Endothelial cell of umbilical vein (primary cell): ENCODE results near the gene PCDHB15. TPM values are rescaled to one million over a fixed set of nuclear protein-coding genes. Genes with fewer than 3 reads are reported as not detected.
A peak's percentile ranks its signal among the peaks of the same experiment; 100 is the strongest.

Experiments used
- Bru-seq: library from RNA; stranded (reverse); fragments of 400-500 nt; gene quantifications from one replicate; lab custom pipeline; 2021; lab: Mats Ljungman, UMichigan
- BruChase-seq, 2 experiments: library from RNA; stranded (reverse); fragments of 400-500 nt; gene quantifications; one replicate each; lab custom pipeline; 2021; lab: Mats Ljungman, UMichigan
- BruUV-seq: library from RNA; stranded (reverse); fragments of 400-500 nt; replicated peaks from 2 replicates; lab custom pipeline; 2021; lab: Mats Ljungman, UMichigan
- CTCF ChIA-PET: fragments of 300-600, 350-600 bp; sonication (Branson Sonifier 250); formaldehyde crosslinking; loops from one replicate; lab custom pipeline; 2021; ENCODE audit warnings: antibody characterized with exemption, inconsistent platforms; lab: Charles Lee
- POLR2A ChIA-PET: fragments of 300-600, 350-600 bp; sonication (Branson Sonifier 250); formaldehyde crosslinking; loops from one replicate; lab custom pipeline; 2021; ENCODE audit warnings: antibody characterized with exemption, inconsistent platforms; lab: Charles Lee
- DNase-seq: peaks from one replicate; pipeline ENCODE4 v3.0.0-alpha.2; 2011; ENCODE audit warnings: low read depth, low spot score
- FAIRE-seq: peaks from 2 replicates; lab custom pipeline; 2011; peaks lifted over from hg19 to GRCh38; lab: Jason Lieb, UNC
- H2AFZ ChIP-seq: 2 replicates; pipeline ENCODE4 v1.6.0; 2012; ENCODE audit warnings: low read depth, low read length, control low read depth, inconsistent platforms
- H3K27ac ChIP-seq: 2 replicates; pipeline ENCODE4 v1.5.1; 2011; ENCODE audit warnings: low read depth, mild to moderate bottlenecking, control low read depth, low read length, moderate library complexity; ENCODE audit not compliant: insufficient read depth
- H3K27me3 ChIP-seq, 2 experiments: 2 replicates each; pipeline versions ENCODE4 v1.6.0 to v1.6.1; 2011; ENCODE audit warnings: low read length in 2 of 2, mixed read lengths in 1 of 2; ENCODE audit not compliant: control insufficient read depth in 2 of 2, insufficient read depth in 2 of 2
- H3K36me3 ChIP-seq, 2 experiments: 2 replicates in 1 of 2; 3 replicates in 1 of 2; pipeline ENCODE4 v1.5.1; 2011; ENCODE audit warnings: low read length in 2 of 2, mild to moderate bottlenecking in 1 of 2, moderate library complexity in 1 of 2; ENCODE audit not compliant: control insufficient read depth in 2 of 2, insufficient read depth in 2 of 2; ENCODE audit errors: extremely low read depth in 1 of 2
- H3K4me1 ChIP-seq: 3 replicates; pipeline ENCODE4 v1.5.1; 2011; ENCODE audit warnings: mild to moderate bottlenecking, low read length; ENCODE audit not compliant: control insufficient read depth, insufficient read depth; ENCODE audit errors: extremely low read depth
- H3K4me2 ChIP-seq: 2 replicates; pipeline ENCODE4 v1.6.1; 2011; ENCODE audit warnings: low read length, control low read depth, mixed read lengths; ENCODE audit not compliant: insufficient read depth
- H3K4me3 ChIP-seq, 3 experiments: fragments of 200-600 bp in 1 of 3; sonication (generic), shearing (Covaris generic) in 1 of 3; replicated peaks in 1 of 3; 2 replicates each; pipeline ENCODE4 v1.5.1; 2011 to 2016; ENCODE audit warnings: control low read depth in 3 of 3, low read length in 3 of 3, mild to moderate bottlenecking in 2 of 3, inconsistent platforms in 1 of 3, low read depth in 1 of 3, moderate library complexity in 1 of 3; ENCODE audit not compliant: insufficient read depth in 1 of 3
- H3K79me2 ChIP-seq: 2 replicates; pipeline ENCODE4 v1.6.0; 2012; ENCODE audit warnings: low read length, inconsistent platforms; ENCODE audit not compliant: control insufficient read depth, insufficient read depth
- H3K9ac ChIP-seq: replicated peaks from 2 replicates; pipeline ENCODE3; 2011; ENCODE audit warnings: low read length, control low read depth; ENCODE audit not compliant: insufficient read depth; ENCODE audit errors: extremely low read depth
- H3K9me1 ChIP-seq: replicated peaks from 3 replicates; pipeline ENCODE4 v1.6.0; 2011; ENCODE audit warnings: mild to moderate bottlenecking, low read length; ENCODE audit not compliant: control insufficient read depth, insufficient read depth; ENCODE audit errors: extremely low read depth
- H3K9me3 ChIP-seq: replicated peaks from 2 replicates; pipeline ENCODE4 v1.5.1; 2012; ENCODE audit warnings: low read length, inconsistent platforms; ENCODE audit not compliant: control insufficient read depth, insufficient read depth
- H4K20me1 ChIP-seq: replicated peaks from 2 replicates; pipeline ENCODE3; 2011; ENCODE audit warnings: mild to moderate bottlenecking, low read length; ENCODE audit not compliant: control insufficient read depth, insufficient read depth; ENCODE audit errors: extremely low read depth
- EZH2 ChIP-seq: IDR thresholded peaks from 2 replicates; pipeline ENCODE4 v1.6.1; 2012; ENCODE audit warnings: borderline replicate concordance, low read depth, mild to moderate bottlenecking, moderate library complexity, low read length, inconsistent platforms; ENCODE audit not compliant: severe bottlenecking
- FOS ChIP-seq: IDR thresholded peaks from 2 replicates; pipeline ENCODE4 v1.6.1; 2011; ENCODE audit warnings: mild to moderate bottlenecking, low read length, moderate library complexity, borderline replicate concordance; ENCODE audit not compliant: insufficient read depth
- GATA2 ChIP-seq: IDR thresholded peaks from 2 replicates; pipeline ENCODE4 v1.7.0; 2011; ENCODE audit warnings: low read depth, mild to moderate bottlenecking, moderate library complexity, mixed read lengths, low read length; ENCODE audit not compliant: insufficient read length, insufficient read depth
- JUN ChIP-seq: IDR thresholded peaks from 2 replicates; pipeline ENCODE4 v1.6.1; 2011; ENCODE audit warnings: borderline replicate concordance, low read depth; ENCODE audit not compliant: insufficient read length, insufficient read depth
- MAX ChIP-seq: IDR thresholded peaks from 2 replicates; pipeline ENCODE4 v1.6.1; 2011; ENCODE audit not compliant: insufficient read depth, insufficient read length
- MYC ChIP-seq: IDR thresholded peaks from one replicate; pipeline ENCODE4 v1.6.1; 2011; ENCODE audit warnings: mild to moderate bottlenecking, low read depth, low read length
- POLR2A ChIP-seq: IDR thresholded peaks from 2 replicates; pipeline ENCODE4 v1.6.1; 2012; ENCODE audit warnings: low read depth, mild to moderate bottlenecking, control low read depth, low read length
- POLR2AphosphoS5 ChIP-seq: IDR thresholded peaks from 2 replicates; pipeline ENCODE4 v1.6.1; 2012; ENCODE audit warnings: low read depth, mild to moderate bottlenecking, control low read depth, low read length, moderate library complexity; ENCODE audit not compliant: insufficient read depth
- dilution Hi-C: fragments of 300-500 bp; cut with MboI; formaldehyde crosslinking; loops from one replicate; pipeline ENCODE4 v1.15.0; 2019; ENCODE audit warnings: low sequenced_read_pairs; ENCODE audit not compliant: extremely low pct_ligation_motif_present
- intact Hi-C: fragments of 100-400 bp; cut with micrococcal nuclease; formaldehyde crosslinking; loops from one replicate; pipeline ENCODE4 v1.10.0; 2022
- long read RNA-seq: library from polyadenylated mRNA; stranded (forward); transcript quantifications from one replicate; pipeline ENCODE4 v2.0.0, GENCODE V29; 2021
- polyA minus RNA-seq, 3 experiments: library from RNA; depleted of rRNA, polyadenylated mRNA; stranded (reverse); fragments of >200 nt; gene quantifications; 1 replicate in 1 of 3; 2 replicates in 2 of 3; pipeline ENCODE4 v1.2.3, GENCODE V29; 2011
- polyA plus RNA-seq, 4 experiments: library from polyadenylated mRNA; depleted of rRNA in 3 of 4; stranded (reverse) in 3 of 4; unstranded in 1 of 4; fragments of >200 nt; gene quantifications; 2 replicates each; pipeline versions ENCODE4 v1.2.1 to v1.2.3, GENCODE V29; 2011 to 2012; ENCODE audit warnings: missing spikeins in 1 of 4
- total RNA-seq: library from RNA; stranded (reverse); gene quantifications from 2 replicates; pipeline ENCODE4 v1.2.3, GENCODE V29; 2021
- TF ChIP-seq, protein P1 (sequence below), 2 donors: IDR thresholded peaks; 1 replicate in 1 of 2; 2 replicates in 1 of 2; pipeline ENCODE4 v1.5.1; 2011; ENCODE audit warnings: low read length in 2 of 2, mild to moderate bottlenecking in 2 of 2, moderate library complexity in 2 of 2, control low read depth in 1 of 2, inconsistent platforms in 1 of 2, low read depth in 1 of 2; ENCODE audit not compliant: insufficient read depth in 1 of 2; ENCODE audit errors: extremely low read depth in 1 of 2

Gene PCDHB15
- total RNA-seq (0.55 and 0.69 TPM in 2 replicates), polyA plus RNA-seq (0.51 and 0.55 TPM in 2 replicates), polyA minus RNA-seq (0.55 and 0.70 TPM in 2 replicates), Bru-seq, nascent RNA (percentile 9 among the genes with signal in this experiment), BruChase-seq, experiment 1, labeled RNA remaining after a 6-hour chase (percentile 40 among the genes with signal in this experiment), BruChase-seq, experiment 2, labeled RNA remaining after a 2-hour chase (percentile 27 among the genes with signal in this experiment)
- 0.21 and 0.30 TPM in 2 replicates for polyA plus RNA-seq (2011; cell fraction: cytosol; rRNA removed)
- polyA plus RNA-seq (2011; cell fraction: nucleus; rRNA removed), result 1.3 and 1.5 TPM in 2 replicates
- 0.78 and 0.80 TPM in 2 replicates for polyA plus RNA-seq (2012)
- not detected for polyA minus RNA-seq (2011; cell fraction: cytosol; rRNA and poly(A)+ RNA removed)
- 0.77 and 1.5 TPM in 2 replicates for polyA minus RNA-seq (2011; cell fraction: nucleus; rRNA and poly(A)+ RNA removed)
- long read RNA-seq, full-length matches to known transcripts, result 2 of 2 reads
- long read RNA-seq, partial matches to known transcripts, result 0 of 2 reads
- long read RNA-seq, other reads (novel, unspliced or antisense), result 0 of 2 reads

- dilution Hi-C loops, result no loop called here
- H3K27me3 ChIP-seq, result no peaks in the 10 kb centered on the region
- BruUV-seq, result no TSS peak
- no peak within 1 kb of the TSS for H2AFZ ChIP-seq
- H3K79me2 ChIP-seq, result no peaks in the 10 kb centered on the region
- no peaks in the 10 kb centered on the region for H3K4me1 ChIP-seq
- CTCF ChIA-PET, result interaction anchor here (0.7 to 1.5 kb wide), 8 partner anchors 11 to 322 kb away, joined by 3 to 5 read pairs (median 4); partner anchors contain the start of genes PCDHB14, PCDHGA1, PCDHGA12 and PCDHGB3
- no peak within 1 kb of the TSS for H3K4me3 ChIP-seq
- POLR2A ChIA-PET, result no interaction called here
- no peak within 1 kb of the TSS for H3K9ac ChIP-seq
- no peak for TF ChIP-seq EZH2
- DNase-seq, result peak; percentile 8
- no peak within 1 kb of the TSS for H3K27ac ChIP-seq
- no peak for FAIRE-seq
- no peaks in the 10 kb centered on the region for H3K9me3 ChIP-seq
- H3K4me2 ChIP-seq, result no peak within 1 kb of the TSS
- H3K9me1 ChIP-seq, result no peaks in the 10 kb centered on the region
- no peaks in the 10 kb centered on the region for H4K20me1 ChIP-seq
- intact Hi-C loops, result no loop called here
- no peaks in the 10 kb centered on the region for H3K36me3 ChIP-seq
Measured at GRCh38 chr5:141245250-141245717, at the start of gene PCDHB15. Gene PCDHB15 (plus strand): TSS chr5:141245395. CDS start chr5:141245579, 184 bp downstream.

DNA sequence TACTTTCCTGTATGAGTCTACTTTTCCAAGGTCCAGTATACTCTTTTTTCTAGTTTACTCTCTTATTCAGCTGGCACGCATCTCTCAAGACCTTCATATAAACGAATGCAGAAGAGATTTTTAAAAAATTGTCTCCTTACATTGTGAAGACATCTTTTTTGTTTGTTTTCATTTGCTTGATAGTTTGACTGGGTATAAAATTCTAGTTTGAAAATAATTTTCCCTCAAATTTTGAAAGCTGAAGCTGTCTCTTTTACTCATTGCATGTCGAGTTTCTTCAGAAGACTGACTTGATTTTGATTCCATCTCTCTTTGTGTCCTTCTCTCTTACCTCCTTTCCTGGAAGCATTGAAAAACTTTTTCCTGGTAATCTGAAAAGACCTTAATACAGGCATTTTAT is 48.8 kb upstream of the PCDHB15 start:
- H3K9ac ChIP-seq, result no peak overlapping the region
- no peaks in the 10 kb centered on the region for H3K27me3 ChIP-seq
- FAIRE-seq, result peak; percentile 18
- dilution Hi-C loops, result no loop called here
- no peak overlapping the region for H3K4me2 ChIP-seq
- H3K79me2 ChIP-seq, result no peaks in the 10 kb centered on the region
- no peaks in the 10 kb centered on the region for H4K20me1 ChIP-seq
- no peak overlapping the region for H2AFZ ChIP-seq
- H3K36me3 ChIP-seq, result no peaks in the 10 kb centered on the region
- DNase-seq, result no peak
- no peak for TF ChIP-seq FOS
- TF ChIP-seq MAX, result no peak
- no peak for TF ChIP-seq POLR2A
- TF ChIP-seq JUN, result no peak
- no peak for TF ChIP-seq MYC
- TF ChIP-seq GATA2, result no peak
- TF ChIP-seq, protein P1, sequence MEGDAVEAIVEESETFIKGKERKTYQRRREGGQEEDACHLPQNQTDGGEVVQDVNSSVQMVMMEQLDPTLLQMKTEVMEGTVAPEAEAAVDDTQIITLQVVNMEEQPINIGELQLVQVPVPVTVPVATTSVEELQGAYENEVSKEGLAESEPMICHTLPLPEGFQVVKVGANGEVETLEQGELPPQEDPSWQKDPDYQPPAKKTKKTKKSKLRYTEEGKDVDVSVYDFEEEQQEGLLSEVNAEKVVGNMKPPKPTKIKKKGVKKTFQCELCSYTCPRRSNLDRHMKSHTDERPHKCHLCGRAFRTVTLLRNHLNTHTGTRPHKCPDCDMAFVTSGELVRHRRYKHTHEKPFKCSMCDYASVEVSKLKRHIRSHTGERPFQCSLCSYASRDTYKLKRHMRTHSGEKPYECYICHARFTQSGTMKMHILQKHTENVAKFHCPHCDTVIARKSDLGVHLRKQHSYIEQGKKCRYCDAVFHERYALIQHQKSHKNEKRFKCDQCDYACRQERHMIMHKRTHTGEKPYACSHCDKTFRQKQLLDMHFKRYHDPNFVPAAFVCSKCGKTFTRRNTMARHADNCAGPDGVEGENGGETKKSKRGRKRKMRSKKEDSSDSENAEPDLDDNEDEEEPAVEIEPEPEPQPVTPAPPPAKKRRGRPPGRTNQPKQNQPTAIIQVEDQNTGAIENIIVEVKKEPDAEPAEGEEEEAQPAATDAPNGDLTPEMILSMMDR (IDR thresholded peaks at IDR 0.05; ENCODE audit: extremely low read depth in 1 of 2, insufficient read depth in 1 of 2, low read depth in 1 of 2, low read length in 2 of 2), result no peak
- no peak for TF ChIP-seq POLR2AphosphoS5
- no peak for TF ChIP-seq EZH2
- ChIA-PET POLR2A (no interaction called here), CTCF (interaction anchor here (2.2 kb wide), 1 partner anchor 368 kb away, joined by 7 read pairs; no protein-coding TSS in a partner anchor)
- no peak overlapping the region for H3K4me3 ChIP-seq
- no peaks in the 10 kb centered on the region for H3K9me3 ChIP-seq
- H3K9me1 ChIP-seq, result no peaks in the 10 kb centered on the region
- no peaks in the 10 kb centered on the region for H3K4me1 ChIP-seq
- intact Hi-C loops, result no loop called here
- BruUV-seq, result no TSS peak
- no peak overlapping the region for H3K27ac ChIP-seq
